LoVo (cell line): ENCODE measurements around the gene OSBPL9.

ENCODE experiments used
- DNase-seq: peaks from one replicate; pipeline ENCODE4 v3.0.0-alpha.2; 2016; ENCODE audit warnings: low spot score

OSBPL9 gene

DNA sequence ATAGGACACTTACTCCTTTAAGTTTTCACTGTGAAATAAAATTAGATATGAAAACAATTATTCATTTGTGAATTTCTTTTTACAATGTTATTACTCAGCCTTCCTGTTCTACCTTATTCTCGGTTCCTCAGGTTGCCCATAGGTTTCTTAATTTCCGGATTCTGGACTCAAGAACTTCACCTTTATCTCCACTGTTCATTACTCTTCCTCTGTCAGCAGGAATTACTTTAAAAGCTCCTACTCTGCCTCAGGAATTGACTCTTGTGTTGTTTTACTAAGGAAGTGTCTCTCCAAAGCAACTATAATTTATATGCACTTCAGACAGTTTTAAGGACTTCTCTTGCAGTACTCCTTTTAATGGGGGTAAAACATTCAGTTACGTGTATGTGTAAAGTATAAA is 123.8 kb downstream of the OSBPL9 start:
- no peak for DNase-seq

DNA sequence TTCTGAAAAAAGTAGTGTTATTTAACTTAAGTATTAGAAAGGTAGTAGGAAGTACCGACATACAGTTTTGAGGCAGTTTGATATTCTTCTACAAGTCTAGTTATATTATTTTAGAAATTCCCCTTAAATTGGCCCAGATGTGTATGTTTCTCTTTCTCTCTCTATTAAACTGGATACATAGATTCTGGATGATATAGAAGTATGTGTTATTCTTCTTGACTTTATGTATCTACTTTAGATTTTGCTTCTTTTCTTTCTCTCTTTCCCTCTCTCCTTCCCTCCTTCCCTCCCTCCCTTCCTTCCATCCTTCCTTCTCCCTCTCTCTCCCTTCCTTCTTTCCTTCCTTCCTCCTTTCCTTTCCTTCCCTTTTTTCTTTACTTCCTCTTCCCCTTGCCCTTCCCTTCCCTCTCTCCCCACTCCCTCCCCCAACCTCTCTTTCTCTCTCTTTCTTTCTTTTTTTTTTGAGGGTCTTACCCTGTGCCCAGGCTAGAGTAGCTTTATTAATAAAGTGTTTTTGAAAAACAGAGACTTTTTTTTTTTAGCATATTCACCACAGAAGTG is 124.3 kb downstream of the OSBPL9 start:
- DNase-seq, result no peak

DNA sequence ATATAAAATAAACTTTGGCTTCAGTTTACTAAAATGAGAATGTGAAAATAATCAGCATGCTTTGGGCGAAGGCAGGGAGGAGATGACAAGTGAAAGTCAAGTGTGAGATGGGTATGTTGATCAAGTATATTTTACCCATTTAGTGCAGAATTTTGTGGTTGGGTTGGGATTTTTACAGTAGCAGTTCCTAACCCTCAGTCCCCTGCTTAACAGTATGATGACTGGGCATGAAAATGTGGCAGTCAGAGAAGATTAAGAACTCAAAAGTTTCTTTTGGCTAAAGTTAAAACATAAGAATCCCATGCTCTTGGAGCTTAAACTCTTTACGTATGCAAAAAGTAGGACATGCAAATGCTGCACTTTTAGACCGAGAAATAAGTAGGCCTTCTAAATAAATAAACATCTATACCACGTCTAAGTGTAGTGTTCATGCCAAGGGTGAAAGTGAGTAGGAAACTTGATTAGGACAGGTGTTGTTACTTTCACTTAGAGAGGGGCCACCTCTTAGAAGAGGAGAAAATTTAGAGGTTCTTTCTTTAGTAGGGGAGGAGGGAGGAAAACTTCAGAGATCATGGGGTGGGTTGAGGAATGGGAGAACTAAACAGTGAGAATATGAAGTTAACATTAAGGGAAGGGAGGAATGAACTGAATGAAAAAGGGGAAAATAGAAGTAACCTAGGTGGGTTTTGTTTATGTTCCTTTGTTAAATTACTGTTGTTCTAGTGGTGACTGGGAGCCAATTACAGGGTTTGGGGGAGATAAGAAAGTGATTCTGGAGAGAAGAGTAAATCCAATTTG is 127.8 kb downstream of the OSBPL9 start:
- DNase-seq, result no peak

DNA sequence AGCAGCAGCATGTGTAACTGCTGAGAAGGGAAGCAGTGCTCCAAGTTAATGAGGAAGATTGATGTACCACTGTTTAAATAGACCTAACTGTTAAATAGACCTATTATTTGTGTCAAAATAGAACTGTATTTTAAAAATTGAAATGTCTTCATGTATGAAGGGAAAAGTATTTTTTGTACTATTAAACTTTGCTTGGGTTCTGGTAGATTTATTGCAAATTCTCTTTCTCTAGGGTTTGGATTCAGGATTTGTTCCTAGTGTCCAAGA is 128.3 kb downstream of the OSBPL9 start:
- DNase-seq, result no peak

DNA sequence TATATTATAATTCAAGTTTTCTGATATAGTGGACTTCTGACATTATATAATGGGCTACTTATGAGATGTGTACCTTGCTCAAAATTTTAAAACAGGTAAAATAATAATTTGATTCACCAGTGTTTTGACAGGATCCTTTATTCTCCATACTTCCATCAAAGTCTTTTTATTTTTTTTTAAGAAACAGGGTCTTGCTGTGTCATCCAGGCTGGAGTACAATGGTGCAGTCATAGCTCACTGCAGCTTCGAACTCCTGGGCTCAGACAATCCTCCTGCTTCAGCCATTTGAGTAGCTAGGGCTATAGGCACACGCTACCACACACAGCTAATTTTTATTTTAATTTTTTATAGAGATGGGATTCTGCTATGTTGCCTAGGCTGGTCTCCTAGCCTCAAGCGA is 132.3 kb downstream of the OSBPL9 start:
- DNase-seq, result no peak

DNA sequence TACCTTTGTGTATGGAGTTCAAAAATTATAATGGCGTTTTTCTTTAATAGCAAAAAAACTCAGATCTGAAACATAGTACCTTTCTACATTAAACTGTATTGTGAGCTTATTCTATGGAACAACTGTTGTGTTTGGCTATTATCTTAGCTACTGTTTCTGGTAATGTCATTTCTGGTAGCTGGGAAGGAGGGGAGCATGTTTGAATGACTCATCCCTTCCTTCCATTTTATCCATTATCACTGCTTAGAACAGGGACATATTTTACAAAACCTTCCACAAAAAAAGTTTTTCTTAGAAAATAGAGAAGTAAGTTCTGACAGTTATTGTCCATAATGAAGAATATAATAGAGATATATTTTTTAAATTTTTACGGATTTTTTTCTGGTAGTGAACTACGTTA is 133.3 kb downstream of the OSBPL9 start:
- no peak for DNase-seq

DNA sequence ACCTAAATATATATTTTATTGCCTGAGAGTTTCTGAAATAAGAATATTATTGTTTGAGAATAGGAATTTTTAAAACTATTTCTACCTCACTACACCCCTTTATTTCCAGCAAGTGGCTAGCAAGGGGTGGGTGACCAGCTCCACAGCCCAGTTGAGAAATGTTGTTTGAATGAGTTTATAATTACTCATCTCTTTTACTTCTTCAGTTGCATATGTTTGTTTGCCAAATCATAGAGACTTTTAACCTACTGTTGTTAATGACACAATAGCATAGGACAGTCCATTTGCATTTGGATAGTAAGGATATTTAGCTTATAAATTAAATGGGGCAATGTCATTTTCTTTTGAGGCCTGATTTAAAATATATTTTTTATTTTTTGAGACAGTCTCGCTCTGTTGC is 133.8 kb downstream of the OSBPL9 start:
- no peak for DNase-seq

DNA sequence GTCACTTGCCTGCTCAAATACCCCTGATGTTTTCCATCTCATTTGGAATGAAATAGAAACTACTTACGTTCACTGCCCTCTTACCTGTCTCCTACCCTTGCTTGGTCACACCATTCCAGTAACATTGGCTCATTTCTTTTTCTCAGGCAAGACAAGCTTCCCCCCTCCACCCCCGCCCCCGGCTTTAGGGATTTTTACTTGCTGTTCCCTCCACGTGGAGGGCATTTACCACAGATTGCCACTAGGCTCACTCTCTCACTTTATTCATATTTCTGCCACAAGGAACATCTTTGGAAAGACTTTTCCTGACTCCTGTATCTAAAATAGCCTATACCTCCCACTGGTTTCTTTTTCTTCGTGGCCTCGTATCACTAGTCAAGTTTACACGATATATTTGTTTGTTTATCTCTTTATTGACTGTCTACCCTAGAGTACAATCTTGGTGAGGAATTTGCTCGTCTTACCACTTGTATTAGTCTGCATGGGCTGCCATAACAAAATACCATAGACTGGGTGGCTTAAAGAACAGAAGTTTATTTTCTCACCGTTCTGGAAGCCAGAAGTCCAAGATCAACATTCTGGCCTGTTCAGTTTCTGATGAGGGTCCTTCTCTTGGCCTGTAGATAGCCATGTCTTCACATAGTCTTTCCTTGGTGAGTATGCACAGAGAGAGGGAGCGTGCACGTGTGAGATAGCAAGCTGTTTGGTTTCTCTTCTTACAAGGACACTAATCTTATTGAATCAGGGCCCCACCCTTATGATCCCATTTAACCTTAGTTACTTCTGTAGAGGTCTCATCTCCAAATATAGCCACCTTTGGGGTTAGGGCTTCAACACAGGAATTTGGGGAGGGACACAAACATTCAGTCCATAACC is 135.4 kb downstream of the OSBPL9 start:
- DNase-seq, result no peak

DNA sequence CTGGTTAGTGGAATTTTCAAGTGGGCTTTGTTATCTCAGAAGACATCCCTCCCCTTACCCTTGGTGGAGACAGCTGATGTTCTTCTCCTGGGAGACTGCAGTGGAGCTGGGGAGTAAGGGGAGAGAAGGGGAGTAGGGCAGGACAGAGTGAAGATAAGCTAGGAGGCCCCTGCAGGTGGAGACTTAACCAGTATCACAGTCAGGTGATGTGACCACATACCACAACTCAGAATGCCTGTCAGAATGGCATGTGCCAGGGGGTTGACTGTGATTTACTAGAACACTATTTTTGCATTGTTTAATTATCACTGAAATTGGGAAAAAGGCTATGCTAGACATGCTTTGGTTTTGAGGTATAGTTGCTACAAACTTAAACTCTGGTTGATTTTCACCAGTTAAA is 137.1 kb downstream of the OSBPL9 start:
- DNase-seq, result no peak

DNA sequence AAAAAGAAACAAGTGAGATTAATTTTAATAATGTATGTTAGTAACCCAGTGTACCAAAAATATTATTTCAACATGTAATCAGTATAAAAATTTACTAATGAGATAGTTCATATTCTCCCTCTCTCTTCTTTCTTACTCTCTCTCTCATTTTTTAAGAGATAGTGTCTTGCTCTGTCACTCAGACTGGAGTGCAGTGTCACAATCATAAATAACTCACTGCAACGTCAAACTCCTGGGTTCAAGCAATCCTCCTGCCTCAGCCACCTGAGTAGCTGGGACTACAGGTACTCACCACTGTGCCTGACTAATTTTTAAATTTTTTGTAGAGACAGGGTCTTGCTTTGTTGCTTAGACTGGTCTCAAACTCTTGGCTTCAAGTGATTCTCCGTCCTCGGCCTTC is 137.8 kb downstream of the OSBPL9 start:
- no peak for DNase-seq

DNA sequence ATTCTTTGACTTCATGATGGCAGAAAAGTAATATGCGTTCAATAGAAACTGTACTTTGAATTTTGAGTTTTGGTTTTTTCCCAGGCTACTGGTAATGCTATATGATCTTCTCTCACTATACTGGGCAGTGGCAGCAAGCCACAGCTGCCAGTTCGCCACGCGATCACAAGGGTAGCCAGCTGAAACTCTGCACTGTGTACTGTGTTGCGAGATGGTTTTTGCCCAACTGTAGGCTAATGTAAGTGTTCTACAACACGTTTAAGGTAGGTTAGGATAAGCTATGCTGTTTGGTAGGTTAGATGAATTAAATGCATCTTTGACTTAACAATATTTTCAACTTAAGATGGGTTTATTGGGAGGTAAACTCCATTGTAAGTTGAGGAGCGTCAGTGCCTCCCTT is 138.5 kb downstream of the OSBPL9 start:
- DNase-seq, result no peak

DNA sequence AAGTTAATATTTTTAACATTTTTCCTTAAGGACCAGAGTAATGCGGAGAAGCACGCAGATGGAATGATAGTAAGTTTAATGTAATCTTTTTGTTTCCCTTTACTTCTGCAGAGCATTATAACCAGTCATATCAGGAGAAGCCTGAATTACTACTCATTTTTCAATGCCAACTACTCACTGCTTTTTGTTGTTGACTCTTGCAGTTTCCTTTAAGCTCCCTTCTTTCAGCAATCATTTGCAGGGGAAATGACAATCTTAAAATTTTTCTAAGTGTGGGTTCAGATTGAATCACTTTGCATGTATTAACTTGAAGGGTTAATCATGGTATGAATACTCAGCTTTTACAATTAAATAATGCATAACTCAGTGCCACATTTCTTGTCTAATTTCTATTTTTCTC is 139.4 kb downstream of the OSBPL9 start:
- no peak for DNase-seq

DNA sequence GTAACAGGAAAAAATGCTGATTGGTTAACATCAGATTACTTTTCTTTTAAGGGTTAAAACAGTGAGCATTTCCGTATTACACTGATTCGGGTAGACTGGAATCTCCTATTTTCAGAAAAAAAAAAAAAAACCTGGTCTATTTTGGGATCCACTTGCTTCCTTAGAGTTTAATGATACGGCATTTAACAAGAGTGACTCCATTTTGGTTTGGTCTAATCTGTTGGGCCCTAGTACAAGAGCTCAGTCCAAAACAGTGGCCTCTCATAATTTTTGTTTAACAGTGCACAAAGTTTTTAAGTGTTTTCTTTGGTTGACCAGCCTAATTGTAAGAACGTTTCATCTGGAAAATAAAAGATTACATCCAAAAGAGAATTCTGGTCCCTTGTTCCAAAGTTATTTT is 141.4 kb downstream of the OSBPL9 start:
- DNase-seq, result no peak

DNA sequence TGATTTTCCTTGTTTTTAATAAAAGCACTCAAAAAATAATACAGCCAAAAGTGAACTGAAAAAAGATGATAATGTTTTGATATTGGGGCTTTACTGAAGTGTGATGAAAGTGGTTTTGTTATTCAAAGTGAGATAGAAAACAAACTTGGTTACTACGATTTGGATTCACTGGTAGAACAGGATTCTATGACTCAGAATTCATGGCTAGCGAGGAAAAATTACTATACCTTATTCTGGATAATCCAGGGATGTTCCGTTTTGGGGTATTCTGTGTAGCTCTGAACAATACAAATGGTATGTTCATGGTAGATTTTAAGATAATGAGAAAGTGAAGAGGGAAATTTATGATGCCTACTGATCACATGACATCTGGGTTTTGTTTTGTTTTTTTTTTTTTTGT is 144.0 kb downstream of the OSBPL9 start:
- no peak for DNase-seq

DNA sequence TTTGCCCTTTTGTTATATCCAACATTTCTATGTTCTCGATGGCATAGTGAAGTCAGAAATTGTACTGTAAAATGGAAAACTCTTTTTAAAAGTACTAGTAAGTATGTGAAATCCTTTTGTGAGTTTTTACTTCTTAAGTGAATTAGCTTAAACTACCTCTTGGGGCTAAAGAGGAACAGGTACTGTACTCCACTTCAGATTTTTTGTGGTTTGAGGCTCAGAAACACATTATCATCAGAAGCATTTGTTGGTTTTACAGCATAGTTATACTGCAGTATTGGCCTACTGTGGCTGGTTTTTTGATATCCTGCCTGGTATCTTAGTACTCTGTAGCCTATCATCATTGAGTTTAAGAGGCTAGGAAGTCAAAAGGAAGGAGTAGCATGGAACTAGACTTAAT is 144.5 kb downstream of the OSBPL9 start:
- no peak for DNase-seq

DNA sequence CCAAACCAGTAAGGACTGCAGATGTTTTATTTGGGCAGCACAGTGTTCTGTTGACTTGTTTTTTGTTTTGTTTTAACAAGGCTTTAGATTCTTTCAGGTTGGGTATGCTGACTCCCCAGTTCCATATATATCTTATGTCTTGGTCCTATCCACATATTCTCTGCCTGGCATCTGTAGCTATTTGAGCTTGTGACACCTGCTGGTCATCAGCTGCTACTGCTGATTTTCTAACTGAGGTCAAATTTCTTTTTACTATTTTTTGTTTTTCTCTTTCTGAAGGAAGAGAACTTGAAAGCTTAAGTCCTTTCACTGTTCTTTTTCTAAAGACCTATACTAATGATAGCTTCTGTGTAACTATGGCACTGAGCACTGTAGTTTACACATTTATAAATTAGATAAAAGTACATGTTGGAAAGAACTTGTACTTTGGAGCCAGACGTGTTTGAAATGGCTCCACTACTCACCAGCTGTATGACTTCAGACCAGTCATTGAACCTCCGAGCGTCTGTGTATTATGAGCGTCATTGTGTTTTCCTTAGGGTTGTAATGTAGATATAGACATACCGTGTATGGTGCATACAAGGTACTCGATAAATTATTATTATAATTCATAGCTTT is 152.2 kb downstream of the OSBPL9 start:
- peak; percentile 44 for DNase-seq

DNA sequence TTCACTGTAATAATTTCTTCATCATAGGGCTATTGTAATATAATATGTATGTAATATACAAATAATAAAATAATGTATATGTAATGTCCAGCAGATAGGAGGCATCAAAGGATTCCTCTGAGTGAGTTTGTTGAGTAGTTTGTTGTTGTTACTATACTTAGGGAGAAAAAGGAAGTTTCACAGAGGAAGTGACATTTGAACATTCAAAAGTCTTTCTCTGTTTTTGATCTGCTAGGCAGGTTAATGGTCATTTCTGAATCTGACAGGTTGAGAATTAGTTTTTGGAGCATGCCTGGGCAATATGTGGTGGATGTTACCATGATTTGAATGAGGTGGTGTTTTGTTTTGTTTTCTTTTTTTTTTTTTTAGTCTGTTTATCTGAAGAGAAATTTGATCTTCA is 159.5 kb downstream of the OSBPL9 start:
- DNase-seq, result no peak

DNA sequence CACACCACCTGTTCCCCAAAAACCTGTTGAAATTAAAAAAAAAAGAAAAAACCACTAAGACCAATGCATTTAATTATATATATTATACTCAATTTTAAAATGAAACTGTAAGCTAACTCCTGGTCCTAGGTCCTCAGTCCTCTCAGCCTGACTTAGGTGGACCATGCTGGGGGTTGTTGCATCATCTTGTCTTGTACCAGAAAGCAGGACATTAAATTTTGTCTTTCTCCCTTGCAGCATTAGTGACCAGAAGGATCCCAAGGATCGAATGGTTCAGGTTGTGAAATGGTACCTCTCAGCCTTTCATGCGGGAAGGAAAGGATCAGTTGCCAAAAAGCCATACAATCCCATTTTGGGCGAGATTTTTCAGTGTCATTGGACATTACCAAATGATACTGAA is 164.0 kb downstream of the OSBPL9 start:
- DNase-seq, result no peak

DNA sequence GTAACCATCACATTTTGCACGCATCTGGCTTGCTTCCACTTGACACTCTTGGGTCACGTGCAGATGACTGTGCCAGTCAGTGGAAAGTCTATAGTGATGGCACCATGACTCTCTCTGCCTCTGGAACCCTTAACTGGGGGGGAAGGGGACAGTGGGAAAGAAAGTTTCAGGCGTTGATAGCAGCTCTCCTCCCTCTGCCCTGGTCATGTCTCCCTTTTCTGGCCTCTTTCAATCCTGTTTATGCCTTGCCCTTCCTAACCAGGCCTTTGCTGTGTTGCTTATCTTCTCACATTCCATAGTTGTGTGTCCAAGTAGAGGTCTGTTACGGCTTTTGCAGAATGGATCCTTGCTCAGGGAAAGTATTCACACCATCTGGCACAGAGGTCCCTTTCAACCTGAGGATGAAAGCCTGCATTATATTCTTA is 168.1 kb downstream of the OSBPL9 start:
- DNase-seq, result no peak

DNA sequence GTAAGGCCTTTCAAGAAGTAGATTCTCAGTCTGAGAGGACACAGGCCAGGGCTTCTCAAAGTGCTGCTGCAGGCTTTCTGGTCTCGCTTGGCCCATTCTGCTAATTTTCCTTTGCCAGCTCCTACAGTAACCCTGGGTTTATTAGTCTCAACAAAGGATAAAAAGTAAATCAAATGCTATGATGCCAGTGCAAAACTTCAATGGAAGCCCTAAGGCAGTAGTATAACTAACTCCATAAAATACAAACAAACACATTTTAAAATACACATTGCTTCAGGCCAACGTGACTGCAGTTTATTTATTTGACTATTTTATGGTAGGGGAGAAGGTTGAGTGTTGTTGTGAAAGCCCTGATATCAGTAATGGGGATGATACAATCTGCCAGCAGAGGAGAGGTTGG is 172.0 kb downstream of the OSBPL9 start:
- no peak for DNase-seq

DNA sequence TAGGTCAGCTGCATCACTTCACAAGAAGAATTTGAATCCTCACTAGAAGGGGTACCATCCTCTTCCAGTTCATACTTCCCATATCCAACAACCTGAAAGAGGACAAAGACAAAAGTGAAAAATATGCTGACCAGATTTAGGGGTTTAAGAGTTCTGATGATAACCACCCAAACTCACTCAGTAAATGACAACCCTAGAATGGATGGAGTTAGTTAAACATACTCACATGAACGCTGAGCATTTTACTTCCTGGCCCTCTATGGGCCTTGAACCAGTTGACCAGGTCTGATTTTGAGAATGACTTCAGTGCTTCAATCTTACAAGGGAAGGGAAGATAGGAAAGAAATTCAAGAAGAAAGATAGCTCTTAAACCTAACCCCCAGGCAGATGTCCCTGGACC is 172.4 kb downstream of the OSBPL9 start:
- DNase-seq, result no peak

DNA sequence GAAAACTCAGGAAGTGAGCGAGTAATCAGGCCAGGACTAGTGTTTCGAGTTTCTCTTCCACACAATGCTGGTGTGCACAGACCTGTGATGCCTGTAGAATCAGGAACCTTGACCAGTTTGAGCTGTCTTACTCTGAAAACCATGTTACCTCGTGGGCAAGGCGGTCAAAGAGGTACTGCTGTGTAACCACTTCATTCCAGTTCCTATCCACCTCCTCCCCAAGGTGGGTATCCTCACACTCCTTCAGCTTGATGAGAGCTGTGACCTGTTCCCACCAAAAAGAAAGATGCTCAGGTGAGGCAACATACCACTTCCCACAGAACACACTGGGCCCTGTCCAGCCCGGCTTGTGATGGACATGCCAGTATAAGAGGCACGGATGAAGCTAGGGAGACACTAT is 173.5 kb downstream of the OSBPL9 start:
- DNase-seq, result no peak

DNA sequence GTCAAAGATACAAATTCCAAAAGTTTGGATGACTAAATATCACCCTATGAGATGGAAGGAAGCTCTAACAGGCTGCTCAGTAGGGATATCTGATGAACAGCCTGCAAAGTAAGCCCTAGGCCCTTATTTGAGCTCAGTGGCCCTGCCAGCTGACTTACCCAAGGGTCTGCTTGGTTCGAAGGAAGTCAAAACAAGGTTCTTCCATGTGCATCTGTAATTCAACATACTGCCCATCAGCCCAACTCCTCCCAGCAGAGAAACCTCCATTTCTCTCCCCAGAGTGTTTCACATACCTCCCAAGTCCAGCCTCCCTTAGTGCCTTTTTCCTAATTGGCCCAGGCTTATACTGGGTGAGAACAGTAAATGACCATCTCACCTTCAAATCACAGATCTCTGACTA is 175.0 kb downstream of the OSBPL9 start:
- no peak for DNase-seq
